ENCODE data around the gene PTGES3.

DNA sequence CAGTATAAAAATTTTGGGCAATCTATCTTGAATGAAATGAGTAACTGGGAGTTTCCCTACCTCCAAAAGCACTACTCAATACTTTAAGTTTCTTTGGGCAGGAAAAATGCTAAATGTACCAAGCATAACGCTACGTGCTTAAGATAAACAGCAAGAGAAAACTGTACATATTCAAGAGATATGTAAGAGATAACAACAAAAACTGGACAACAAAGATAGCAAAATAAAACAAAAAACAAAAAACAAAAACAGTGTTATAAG is 20.0 kb downstream of the PTGES3 start:
- TF ChIP-seq, protein P1, sequence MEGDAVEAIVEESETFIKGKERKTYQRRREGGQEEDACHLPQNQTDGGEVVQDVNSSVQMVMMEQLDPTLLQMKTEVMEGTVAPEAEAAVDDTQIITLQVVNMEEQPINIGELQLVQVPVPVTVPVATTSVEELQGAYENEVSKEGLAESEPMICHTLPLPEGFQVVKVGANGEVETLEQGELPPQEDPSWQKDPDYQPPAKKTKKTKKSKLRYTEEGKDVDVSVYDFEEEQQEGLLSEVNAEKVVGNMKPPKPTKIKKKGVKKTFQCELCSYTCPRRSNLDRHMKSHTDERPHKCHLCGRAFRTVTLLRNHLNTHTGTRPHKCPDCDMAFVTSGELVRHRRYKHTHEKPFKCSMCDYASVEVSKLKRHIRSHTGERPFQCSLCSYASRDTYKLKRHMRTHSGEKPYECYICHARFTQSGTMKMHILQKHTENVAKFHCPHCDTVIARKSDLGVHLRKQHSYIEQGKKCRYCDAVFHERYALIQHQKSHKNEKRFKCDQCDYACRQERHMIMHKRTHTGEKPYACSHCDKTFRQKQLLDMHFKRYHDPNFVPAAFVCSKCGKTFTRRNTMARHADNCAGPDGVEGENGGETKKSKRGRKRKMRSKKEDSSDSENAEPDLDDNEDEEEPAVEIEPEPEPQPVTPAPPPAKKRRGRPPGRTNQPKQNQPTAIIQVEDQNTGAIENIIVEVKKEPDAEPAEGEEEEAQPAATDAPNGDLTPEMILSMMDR (IDR thresholded peaks at IDR 0.05): no peak
- no peak for TF ChIP-seq POLR2A (IDR thresholded peaks at IDR 0.05)

Measured in body of pancreas (tissue), 4 donors.